GM12878 (cell line): Measurements from ENCODE around the gene SLC38A8. TPM values are rescaled to one million over a fixed set of nuclear protein-coding genes. Genes with fewer than 3 reads are reported as not detected.

ENCODE experiments used
- NFXL1 ChIP-seq: fragments of 450-650 bp; IDR thresholded peaks from 2 replicates; pipeline ENCODE4 v1.6.1; 2017; ENCODE audit warnings: antibody characterized with exemption, mild to moderate bottlenecking, borderline replicate concordance
- NRF1 ChIP-seq: conservative IDR thresholded peaks from 2 replicates; pipeline ENCODE4 v1.6.1; 2011; ENCODE audit warnings: mild to moderate bottlenecking, low read depth, low read length, improper control_type of control experiment
- POU2F2 ChIP-seq: IDR thresholded peaks from 3 replicates; pipeline ENCODE4 v1.6.1; 2011; ENCODE audit warnings: low read depth, mild to moderate bottlenecking, low read length, borderline replicate concordance
- RELB ChIP-seq: fragments of 450-650 bp; IDR thresholded peaks from 2 replicates; pipeline ENCODE4 v1.6.1; 2017; ENCODE audit warnings: low read depth, mild to moderate bottlenecking, moderate library complexity
- SKIL ChIP-seq: fragments of 450-650 bp; IDR thresholded peaks from 2 replicates; pipeline ENCODE4 v1.6.1; 2017; ENCODE audit warnings: mild to moderate bottlenecking, low read depth, inconsistent platforms; ENCODE audit not compliant: poor library complexity, severe bottlenecking
- SPI1 ChIP-seq: IDR thresholded peaks from 2 replicates; pipeline ENCODE4 v1.6.1; 2011; ENCODE audit warnings: low read depth, mild to moderate bottlenecking, low read length, moderate library complexity, borderline replicate concordance; ENCODE audit not compliant: insufficient read depth
- ZBTB33 ChIP-seq: fragments of 450-650 bp; IDR thresholded peaks from 2 replicates; pipeline ENCODE4 v1.6.1; 2017; ENCODE audit warnings: mild to moderate bottlenecking
- polyA plus RNA-seq, 11 experiments: library from polyadenylated mRNA; depleted of rRNA in 4 of 11; unstranded in 6 of 11; stranded (reverse) in 5 of 11; fragments of >200 nt; fragmentation: Nextera tagmentation in 4 of 11; fragmentation: Illumina TruSeq in 1 of 11; extraction: Ambion mirVana in 4 of 11; extraction: Trizol in 1 of 11; gene quantifications; 1 replicate in 1 of 11; 2 replicates in 10 of 11; pipeline versions ENCODE4 v1.2.1 to v1.2.3, GENCODE V29; 2011 to 2016; ENCODE audit warnings: inconsistent platforms in 2 of 11, missing spikeins in 2 of 11, low read depth in 1 of 11
- total RNA-seq, 4 experiments: library from RNA; depleted of rRNA in 3 of 4; stranded (reverse); fragments of >200 nt in 3 of 4; fragmentation: Illumina TruSeq in 1 of 4; extraction: Trizol in 1 of 4; gene quantifications; 2 replicates each; pipeline versions ENCODE4 v1.2.1 to v1.2.3, GENCODE V29; 2013 to 2021

The SLC38A8 gene
- total and polyA plus RNA-seq, 10 of the 15 experiments (the other 5 are each of a cell fraction or from before 2014, with no cell fraction given), result not detected

GRCh38 chr16:84042879-84043485 is 387 bp upstream of the SLC38A8 start (continued):
- TF ChIP-seq ZBTB33 (no peak), POU2F2 (no peak), RELB (no peak), NRF1 (no peak), SPI1 (no peak), NFXL1 (no peak), SKIL (no peak)
